AG08396 (cell line): ENCODE measurements around the gene CTBP2.
A peak's percentile ranks its signal among the peaks of the same experiment; 100 is the strongest.
"Not testable (repeated sequence)": the region's sequence is repeated elsewhere in the genome, so short reads cannot be mapped to it uniquely, and the experiment has no call there.

Source experiments
- DNase-seq: peaks from one replicate; pipeline ENCODE4 v3.0.0; 2012; ENCODE audit warnings: low spot score, mixed read lengths

CTBP2 gene

DNA sequence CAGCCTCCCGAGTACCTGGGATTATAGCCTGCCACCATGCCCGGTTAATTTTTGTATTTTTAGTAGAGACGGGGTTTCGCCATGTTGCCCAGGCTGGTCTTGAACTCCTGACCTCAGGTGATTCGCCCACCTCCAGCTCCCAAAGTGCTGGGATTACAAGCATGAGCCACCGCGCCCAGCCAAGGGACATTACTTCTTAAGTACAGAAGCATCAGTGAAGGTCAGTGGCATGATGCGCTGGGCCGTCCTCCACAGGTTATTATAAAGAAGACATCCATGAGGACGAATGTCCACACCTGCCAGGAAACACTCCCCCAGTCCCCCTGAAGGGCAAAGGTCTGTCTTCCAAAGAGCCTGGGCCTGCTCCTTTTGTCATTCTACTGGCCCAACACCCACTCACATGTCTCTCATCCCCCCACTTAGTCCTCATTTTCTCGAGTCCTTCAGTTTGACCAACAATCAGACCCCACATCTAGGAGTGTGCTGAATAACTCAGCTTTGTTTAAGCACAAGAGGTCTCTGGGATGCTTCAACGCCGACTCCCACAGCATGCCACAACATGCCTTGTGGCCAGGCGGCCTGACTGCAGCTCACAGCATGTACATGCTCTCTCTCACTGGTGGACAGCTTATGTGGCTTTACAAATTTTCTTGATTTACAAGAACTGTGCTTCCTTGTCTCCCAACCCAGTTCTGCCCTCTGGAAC, 73.0 kb downstream of the CTBP2 start:
- no peak for DNase-seq

DNA sequence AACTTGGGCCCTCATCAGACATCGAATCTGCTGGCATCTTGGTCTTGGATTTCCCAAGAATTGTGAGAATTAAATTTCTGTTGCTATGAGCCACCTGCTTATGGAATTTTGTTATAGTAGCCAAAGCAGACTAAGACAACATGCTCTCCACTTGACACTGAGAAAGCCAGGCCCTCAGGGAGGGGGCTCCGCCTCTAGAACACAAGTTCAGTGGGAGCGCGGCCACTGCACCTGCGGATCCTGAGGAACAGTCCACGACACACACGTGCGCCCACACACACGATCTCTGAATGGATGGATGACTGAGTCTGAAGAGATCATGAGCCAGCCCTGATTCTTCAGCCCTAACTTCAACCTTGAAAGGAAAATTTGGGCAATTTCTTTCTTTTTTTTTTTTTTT, 73.7 kb downstream of the CTBP2 start:
- DNase-seq, result no peak

DNA sequence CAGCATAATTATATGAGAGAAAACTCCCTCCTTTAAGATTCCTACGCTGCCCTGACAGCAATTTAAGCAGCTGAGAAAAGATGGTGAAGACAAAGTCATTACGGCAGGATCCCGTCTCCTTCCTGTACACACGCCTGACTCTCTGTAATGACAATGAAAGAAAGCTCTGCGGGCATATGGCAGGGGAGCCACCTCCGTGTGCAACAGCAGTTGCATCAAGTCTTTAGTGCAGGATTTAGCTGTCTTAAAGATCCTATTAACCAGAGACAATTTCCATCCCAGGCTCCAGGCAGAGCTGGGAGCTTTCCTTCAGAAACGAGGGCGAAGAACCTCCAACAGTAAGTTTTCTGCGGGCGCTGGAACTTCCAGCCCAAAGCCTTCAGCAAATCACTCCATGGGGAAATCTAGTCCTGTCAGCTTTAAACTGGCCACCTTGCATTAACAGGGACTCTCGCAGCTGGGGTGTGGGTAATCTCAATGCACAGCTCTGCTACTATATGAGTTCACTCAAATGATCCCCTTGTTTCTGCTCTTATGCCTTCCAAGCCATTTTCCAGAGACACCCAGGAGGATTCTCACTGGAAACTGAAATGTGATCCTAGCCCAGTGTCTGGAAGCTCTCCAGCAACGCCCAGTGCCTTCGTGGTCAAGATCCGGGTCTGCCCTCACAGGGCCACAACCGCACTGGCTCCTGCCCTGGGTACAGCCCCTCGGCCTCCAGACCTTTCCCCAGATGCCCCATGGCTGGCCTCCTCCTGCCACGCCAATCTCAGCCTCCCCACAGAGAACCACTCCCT, 74.9 kb downstream of the CTBP2 start:
- DNase-seq, result peak; percentile 39

DNA sequence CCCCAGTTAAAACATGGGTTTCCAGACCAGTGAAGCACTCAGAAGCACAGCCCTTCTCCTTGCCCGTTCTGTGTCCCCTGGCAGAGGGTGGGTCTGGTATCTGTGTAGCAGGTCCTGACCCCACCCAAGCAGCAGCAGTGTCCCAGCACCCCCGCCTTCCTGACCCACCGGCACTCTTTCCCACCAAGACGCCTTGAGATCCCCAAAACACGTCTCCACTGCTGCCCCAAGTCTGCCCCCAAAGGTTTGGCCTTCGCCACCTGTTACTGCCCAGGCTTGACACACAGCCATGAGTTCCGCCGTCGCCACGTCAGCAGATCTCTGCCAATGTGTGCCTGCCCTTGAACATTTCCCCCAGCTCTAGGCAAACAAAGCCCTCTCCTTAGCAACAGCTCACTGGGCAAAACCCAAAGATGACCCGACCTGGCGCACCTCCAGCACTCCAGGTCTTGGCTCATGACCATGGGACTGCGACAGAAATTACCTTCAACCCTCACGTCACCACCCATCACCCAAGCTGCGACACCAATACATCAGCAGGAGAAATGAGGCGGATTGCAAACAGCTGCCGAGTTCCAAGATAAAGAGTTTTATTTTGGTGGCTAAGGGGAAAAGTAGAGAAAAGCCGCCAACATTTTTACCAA, 75.6 kb downstream of the CTBP2 start:
- DNase-seq, result peak; percentile 58

DNA sequence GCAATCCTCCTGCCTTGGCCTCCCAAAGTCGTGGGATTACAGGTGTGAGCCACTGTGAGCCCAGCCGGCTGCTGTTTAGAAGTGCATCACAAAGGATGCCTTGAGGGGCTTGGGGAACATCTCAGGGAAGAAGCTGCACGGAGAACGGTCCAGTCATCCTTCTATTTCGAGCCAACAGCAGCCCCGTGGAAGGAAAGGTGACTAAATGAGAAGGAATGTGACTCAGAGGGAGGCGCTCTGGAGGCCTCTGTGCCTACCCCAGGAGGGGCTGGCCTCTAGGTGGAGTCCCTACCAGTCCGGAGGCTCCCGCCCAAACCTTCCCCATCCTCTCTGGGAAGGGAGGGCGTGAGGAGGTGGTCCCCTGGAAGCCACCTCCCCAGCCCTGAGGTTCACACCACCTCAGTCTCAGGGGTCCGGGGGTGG, 76.2 kb downstream of the CTBP2 start:
- peak; percentile 91 for DNase-seq

DNA sequence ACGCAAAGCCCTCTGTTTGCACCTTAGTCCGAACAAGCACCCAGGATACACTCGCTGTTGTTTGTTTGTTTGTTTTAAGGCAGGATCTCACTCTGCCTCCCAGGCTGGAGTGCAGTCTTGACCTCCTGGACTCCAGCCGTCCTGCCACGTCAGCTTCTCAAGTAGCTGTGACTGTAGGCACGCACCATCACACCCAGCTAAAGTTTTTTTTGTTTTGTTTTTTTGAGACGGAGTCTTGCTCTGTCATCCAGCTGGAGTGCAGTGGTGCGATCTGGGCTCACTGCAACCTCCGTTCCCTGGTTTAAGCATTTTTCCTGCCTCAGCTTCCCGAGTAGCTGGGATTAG, 76.8 kb downstream of the CTBP2 start:
- peak; percentile 62 for DNase-seq

DNA sequence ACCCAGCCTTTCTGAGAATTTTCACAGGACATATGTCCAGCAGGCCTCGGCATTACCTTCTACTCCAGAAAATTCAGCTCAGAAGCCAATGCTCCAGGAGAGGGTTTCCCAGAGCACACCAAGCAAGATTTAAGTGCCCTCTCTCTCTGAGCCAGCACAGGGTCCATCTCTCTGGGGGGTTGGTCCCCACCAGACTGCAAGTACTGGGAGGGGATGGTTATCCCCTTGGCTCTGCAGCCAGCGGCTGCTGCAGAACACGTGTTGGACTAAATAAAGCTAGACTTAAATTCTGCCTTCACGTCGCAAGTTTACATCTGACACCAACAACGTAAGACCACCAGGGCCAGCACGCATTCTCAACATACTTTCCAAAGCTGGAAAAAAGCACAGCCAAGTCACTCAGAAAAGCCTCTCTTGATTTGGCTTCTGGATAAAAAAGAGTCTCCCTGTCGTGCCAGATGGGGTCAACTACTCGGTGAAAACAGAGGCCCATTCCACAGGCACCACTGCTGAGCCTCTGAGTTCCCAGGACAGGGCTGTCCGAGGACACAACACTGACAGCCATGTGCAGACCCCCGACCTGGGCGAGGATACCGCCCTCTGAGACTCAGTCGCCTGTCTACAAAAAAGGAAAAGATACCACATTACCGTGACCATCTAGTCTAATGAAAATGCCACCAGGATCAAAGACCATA, 77.3 kb downstream of the CTBP2 start:
- DNase-seq, result no peak

DNA sequence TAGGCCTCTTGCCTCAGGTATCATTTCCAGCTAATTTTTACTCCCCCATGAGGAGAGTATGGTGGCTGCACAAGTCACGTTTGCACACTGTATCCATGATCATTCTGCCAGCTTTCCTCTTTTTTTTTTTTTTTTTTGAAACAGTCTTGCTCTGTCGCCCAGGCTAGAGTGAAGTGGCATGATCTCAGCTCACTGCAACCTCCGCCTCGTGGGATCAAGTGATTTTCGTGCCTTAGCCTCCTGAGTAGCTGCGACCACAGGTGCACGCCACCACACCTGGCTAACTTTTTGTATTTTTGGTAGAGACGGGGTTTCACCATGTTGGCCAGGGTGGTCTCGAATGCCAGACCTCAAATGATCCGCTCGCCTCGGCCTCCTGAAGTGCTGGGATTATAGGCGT, 77.9 kb downstream of the CTBP2 start:
- DNase-seq, result not testable (repeated sequence)

DNA sequence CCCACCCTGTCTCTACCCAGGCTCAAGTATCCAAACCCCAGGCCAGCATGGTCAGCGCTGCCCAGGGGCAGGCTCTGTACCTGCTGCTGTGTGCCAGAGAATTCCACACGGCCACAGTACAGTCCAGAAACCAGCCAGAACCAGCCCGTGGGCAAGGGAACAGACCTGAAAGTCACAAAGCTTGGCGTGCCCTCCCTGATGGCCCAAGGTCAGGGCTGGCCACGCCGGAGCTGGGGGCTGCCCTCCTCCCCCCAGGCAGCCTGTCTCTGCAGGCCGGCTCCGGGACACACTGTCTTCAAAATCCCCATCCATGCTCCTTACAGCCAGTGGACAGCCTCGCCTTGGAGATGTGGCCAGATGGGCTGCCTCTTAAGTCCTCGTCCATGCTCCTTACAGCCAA, 78.4 kb downstream of the CTBP2 start:
- DNase-seq, result no peak

DNA sequence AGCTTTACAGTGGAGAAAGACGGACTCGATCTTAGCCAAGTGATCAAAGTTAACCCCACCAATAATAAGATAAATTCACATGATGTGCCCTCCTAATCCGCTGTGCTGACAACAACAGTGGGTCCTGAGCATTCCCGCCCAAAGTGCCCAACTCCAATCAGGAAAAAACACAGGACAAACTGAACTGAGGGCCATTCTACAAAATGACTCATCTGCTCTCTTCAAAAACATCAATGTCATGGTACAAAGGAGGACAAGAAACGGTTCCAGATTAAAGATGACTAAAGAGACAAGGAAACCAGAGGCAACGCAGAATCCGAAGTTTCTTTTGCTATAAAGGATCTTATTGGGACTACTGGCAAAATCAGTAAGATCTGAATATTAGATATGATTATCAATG, 79.4 kb downstream of the CTBP2 start:
- DNase-seq, result no peak

DNA sequence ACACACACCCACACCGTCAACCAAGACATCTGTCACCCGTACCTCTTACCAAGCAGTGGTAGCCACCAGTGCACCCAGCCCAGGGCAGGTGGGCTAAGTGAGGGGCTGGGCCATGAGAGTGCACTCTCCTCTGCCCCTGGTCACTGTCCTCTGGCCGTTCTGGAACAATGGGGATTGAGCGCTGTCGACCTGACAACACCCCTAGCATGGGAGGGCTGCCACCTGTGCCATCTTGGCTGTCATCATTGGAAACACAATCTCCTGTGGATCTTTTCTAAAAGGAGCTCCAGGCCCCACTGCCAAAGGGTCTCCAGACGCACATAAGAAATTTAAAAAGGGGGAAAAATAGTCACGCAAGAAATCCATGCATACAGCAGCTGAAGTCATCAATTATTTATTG, 80.1 kb downstream of the CTBP2 start:
- no peak for DNase-seq

DNA sequence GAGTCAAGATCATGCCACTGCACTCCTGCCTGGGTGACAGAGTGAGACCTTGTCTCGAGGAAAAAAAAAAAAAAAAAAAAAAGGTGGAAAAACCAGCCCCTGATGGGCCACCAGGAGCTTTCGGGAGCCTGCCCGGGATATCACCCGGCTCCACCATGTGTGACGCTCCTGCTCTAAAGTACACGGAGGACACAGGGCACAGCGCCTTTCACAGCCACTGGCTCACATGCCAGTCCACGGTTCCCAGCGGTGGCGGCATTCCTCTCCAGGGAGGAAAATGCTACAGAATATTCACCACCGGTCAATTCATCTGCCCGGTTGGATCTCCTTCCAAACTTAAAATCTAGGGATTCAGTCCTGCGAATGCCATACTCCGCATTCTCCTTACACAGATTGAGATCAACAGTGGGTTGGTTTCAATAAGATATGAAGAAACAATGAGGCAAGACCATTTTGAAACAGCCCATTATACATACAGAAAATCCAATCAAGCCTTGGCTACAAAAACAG, 81.2 kb downstream of the CTBP2 start:
- no peak for DNase-seq

DNA sequence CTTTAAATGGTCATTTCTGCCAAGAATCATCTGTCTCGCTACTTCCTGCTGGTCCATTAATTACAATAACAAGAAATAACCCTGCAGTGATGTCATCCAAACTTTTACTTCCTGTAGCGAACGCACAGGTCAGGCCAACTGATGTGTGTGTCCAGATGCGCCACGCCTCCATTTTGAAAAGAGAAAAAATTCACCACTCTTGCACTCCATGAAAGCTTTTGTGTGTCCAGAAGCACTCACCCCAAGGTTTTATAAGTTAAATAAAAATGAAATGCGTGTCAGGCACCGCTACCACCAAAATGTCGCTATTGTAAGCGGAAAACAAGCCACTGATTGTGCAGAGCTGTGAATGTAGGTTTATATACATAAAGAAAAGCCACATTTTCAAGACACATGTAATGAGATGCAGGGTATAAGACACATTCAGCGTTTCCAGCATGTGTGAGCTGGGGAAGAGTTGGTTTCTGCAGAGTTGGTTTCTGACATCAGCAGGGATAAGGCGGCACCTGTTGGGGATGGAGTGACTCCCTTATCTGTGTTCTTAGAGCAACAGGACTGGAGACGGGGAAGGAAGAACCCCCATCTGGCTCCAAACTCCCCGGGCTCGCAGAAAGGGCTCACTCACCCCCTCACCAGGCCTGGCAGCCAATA, 83.3 kb downstream of the CTBP2 start:
- peak; percentile 32 for DNase-seq

DNA sequence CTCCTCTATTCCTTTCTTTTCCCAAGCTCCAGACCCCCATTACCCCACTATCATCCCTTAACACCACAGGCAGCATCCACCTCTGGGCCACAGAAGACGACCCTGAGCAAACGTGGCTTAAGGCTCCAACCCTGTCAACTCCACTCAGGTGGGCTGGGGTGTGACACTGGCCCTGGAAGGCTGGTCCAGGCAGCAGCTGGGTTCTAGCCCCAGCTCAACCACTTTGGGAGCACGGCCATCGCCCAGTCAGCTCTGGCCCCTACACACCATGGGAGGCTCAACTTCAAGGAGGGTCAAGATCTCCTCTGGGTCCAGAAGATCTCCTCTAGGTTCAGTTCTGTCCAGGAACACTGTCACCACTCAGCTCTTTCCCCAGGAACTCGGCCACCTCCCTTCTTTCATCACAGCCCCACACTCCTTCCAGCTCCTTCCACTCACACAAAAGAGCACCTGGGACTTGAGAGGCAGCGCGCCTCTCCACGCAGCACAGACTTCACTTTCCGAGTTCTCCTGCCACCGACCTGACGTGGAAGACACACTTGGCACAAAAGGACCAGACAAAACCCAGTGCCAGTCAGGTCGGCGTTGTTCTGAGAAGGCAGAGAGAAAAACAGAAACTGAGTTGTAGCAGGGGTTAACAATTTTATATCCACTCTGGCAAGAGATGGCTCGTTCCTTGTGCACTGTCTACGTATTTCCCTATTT, 84.1 kb downstream of the CTBP2 start:
- DNase-seq, result no peak

DNA sequence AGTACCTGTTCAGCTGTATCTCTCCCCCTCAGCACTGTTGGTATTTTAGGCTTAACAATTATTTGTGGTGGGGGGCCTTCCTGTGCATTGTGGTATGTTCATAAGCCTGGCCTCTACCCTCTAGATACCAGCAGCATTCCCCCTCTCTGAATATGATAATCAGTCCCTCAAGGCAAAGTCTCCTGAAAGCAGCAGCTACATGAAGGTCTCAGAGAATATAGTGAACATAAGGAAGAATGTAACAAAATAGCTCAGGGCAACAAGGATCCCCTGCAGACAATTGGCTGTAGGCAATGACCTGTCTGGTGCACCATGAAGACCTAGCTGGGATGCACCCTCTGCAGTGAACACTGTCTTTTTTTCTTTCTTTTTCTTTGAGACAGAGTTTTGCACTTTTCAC, 86.4 kb downstream of the CTBP2 start:
- no peak for DNase-seq

DNA sequence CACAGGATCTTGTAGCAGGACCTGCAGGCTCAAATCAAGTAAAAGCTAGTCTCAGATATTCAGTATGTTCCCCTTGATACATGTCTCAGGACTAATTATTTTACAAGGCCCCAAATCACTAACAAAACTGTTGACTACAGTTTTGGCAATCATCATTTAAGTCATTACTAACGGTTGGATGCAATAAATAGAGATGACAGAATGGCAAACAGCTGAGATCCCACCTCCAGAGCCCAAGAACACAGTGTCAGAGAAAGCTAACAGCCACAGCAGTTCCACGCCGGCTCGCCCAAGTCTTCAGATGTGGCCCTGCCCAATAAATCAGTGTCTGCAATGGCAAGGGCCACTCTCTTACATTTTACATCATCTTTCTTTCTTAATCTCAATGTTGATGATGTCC, 87.6 kb downstream of the CTBP2 start:
- no peak for DNase-seq

DNA sequence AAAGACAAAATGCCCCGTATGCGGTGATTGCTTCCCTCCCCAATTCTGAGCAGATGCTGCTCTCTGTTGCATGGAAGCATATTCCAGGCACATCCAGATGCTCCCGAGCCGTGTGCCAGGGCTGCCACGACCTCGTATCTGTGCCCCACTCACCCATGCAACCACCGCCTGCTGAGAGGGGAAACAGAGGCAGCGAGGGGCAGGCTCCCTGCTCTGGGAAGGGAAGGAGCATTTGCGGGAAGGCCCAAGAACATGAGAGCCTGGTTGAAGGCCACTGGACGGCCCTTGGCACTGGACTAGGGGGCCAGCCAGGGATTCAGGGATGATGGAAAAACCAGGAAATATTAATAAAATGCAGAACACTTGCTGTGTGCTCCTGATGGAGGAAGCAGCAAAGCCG, 89.4 kb downstream of the CTBP2 start:
- no peak for DNase-seq

DNA sequence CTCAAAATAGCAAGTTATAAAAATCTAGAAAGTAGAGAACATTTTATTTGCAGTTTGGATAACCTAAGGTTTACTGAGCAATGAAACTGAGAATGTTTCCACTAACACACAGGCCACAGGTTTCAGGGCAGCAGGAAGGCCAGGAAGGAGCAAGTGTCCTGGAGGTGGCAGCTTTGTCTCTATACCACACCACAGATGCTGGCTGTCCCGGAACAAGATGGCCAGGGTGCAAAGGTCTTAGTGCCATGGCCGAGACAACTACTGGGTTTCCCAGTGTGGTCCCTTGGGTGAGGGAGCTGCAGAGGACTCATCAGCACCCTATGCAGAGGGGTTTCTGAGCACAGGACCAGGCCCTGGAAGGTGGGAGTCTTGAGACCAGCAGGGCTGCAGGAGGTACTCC, 92.0 kb downstream of the CTBP2 start:
- DNase-seq, result no peak

DNA sequence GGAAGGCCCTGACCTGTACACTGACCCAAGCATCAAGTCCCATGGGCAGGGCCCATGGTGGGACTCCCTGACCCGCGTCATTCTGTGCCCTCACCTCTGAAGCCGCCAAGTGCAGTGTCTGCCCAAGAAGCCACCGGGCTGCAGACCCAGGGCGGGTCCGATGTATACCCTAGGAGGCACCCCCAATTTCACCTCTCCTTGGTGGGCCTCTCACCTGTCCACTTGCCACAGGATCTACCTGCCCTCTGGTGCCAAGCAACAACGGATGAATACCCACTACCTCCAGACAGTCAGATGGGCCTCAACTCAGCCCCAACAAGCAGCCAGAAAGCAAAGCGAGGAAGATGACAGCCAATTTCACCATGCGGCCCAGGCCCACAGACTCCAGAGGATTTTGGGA, 92.6 kb downstream of the CTBP2 start:
- DNase-seq, result no peak

DNA sequence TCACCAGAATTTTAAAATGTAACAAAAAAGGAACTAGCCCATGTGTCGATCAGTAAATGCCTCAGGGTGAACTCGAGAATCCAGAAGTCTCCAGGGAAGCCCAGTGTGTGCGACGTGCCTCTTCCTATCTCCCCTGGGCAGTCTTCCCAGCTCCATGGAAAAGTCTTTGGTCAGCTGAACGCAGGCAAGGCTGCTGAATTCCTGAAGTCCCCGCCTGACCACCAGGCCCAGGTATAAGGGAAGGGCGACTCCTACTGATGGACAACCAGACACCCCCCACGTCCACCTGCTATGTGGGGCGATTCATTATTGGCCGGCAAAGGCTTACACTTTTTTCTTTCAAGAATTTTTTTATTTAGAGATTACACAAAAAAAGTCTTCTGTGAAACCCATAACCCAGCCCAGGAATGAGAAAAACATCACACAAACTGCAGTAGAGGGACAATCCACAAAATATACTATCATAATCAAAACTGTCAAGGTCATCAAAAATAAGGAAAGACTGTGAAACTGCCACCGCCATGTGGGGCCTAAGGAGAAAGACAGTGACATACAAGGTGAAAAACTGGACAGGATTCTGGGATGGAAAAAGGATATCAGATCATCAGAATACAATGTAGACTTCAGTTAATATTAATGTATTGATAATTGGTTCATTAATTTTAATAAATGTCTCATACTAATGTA, 93.5 kb downstream of the CTBP2 start:
- no peak for DNase-seq
